ENCODE measurements around the gene GMDS.

The GMDS gene

DNA sequence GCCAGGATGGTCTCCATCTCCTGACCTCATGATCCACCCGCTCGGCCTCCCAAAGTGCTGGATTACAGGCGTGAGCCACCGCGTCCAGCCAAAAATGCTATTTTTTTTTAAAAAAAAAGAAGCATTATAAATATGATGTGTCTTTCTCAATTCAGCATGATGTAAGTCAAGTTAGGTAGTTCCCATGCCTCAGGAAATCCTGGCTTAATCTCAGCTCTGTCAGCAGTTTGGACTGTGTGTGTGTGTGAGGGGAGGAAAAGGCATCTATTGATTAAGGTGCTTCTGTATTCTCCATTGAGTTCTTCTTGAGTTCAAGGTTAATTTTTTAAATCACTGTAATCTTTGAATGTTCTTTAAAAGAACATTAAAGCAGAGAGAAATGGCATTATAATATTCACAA lies 51.5 kb downstream of the GMDS start:
- no peak overlapping the region for H3K27ac ChIP-seq
- POLR2A ChIA-PET (ENCODE audit: low non-redundant PET) = no interaction called here

DNA sequence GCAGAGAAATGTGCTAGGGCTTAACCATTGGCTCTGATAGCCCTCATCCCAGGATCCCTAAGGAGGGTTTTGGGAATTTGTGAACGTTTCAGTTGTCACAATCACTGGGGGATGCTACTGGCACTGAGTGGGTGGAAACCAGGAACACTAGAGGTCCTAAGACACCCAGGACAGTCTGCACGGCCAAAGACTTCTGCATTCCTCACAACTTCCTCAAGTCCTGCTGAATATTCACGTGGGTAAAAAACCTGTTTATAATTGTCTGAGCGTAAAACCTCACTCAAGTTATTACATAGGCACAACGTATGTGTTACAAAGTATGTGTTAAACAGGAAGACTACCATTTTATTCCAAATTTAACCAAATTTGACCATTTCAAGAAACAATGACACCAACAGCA lies 52.4 kb downstream of the GMDS start:
- TF ChIP-seq, protein P1, sequence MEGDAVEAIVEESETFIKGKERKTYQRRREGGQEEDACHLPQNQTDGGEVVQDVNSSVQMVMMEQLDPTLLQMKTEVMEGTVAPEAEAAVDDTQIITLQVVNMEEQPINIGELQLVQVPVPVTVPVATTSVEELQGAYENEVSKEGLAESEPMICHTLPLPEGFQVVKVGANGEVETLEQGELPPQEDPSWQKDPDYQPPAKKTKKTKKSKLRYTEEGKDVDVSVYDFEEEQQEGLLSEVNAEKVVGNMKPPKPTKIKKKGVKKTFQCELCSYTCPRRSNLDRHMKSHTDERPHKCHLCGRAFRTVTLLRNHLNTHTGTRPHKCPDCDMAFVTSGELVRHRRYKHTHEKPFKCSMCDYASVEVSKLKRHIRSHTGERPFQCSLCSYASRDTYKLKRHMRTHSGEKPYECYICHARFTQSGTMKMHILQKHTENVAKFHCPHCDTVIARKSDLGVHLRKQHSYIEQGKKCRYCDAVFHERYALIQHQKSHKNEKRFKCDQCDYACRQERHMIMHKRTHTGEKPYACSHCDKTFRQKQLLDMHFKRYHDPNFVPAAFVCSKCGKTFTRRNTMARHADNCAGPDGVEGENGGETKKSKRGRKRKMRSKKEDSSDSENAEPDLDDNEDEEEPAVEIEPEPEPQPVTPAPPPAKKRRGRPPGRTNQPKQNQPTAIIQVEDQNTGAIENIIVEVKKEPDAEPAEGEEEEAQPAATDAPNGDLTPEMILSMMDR (conservative IDR thresholded peaks at IDR 0.05; ENCODE audit: low read depth) = no peak
- POLR2A ChIA-PET (ENCODE audit: low non-redundant PET) = no interaction called here
- CTCF ChIA-PET = interaction anchor here (0.8 kb wide), 1 partner anchor 597 kb away, joined by 5 read pairs; no protein-coding TSS in a partner anchor

More for the DNA sequence above, 51.5 kb downstream of the GMDS start:
- CTCF ChIA-PET = interaction anchor here (0.8 kb wide), 1 partner anchor 598 kb away, joined by 5 read pairs; no protein-coding TSS in a partner anchor
- no peak for DNase-seq (ENCODE audit: low spot score)
- TF ChIP-seq, protein P1 (conservative IDR thresholded peaks at IDR 0.05; ENCODE audit: low read depth) = no peak

DNA sequence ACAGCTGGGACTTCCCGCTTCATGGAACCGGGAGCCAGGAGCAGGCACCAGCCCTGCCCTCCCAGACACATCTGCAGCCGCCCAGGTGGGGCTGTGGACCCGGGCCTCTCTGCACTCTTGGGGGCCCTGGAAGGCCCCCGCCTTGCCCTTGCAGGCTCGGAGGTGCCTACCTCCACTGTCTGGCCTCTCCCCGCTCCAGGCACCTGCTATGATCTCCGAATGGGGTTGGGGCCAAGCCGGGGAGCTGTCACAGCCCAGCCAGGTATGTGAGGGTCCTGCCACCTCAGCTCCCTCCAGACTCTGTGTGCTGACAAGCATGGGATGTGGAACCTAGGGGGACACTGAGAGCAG lies 54.0 kb downstream of the GMDS start:
- TF ChIP-seq, protein P1 (conservative IDR thresholded peaks at IDR 0.05; ENCODE audit: low read depth) = no peak
- CTCF ChIA-PET = no interaction called here
- DNase-seq (ENCODE audit: low spot score) = no peak
- POLR2A ChIA-PET (ENCODE audit: low non-redundant PET) = no interaction called here
- H3K27ac ChIP-seq = no peak overlapping the region

More for the DNA sequence above, 52.4 kb downstream of the GMDS start:
- no peak for DNase-seq (ENCODE audit: low spot score)
- H3K27ac ChIP-seq = no peak overlapping the region

DNA sequence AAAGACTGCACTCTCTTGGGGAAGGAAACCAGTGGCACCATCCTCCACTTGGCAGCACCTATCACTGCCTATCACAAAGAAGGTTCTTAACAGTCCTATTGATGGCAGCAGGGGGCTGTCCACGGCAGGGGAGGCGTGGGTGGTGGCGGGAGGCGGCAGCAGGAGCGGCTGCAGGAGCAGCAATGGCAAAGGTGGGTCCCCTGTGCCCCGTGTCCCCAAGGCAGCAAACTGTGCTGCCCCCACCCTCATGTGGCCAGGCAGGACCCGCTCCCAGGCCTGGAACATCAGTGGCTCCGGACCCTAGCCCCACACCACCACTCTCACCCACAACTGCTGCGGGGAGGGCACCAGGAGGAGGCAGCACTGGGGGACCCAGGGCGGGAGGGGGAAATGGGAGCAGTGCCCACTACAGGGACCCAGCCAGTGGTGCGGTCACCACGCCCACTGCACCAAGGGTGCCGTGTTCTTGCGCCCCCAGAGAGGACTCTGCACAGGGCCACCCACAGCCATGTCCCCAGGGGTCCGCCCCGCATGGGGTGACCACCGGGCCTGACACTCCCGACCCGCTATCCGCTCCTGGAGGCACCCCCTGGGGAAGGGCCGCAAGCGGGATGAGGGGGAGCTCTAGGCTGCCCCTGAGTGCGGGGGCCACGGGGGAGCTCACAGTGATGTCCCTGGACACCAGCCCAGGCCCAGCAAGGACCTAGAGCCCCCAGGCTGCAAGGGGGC lies 54.6 kb downstream of the GMDS start:
- CTCF ChIA-PET = no interaction called here
- POLR2A ChIA-PET (ENCODE audit: low non-redundant PET) = no interaction called here
- TF ChIP-seq, protein P1 (conservative IDR thresholded peaks at IDR 0.05; ENCODE audit: low read depth) = no peak
- no peak for DNase-seq (ENCODE audit: low spot score)
- no peak overlapping the region for H3K27ac ChIP-seq

DNA sequence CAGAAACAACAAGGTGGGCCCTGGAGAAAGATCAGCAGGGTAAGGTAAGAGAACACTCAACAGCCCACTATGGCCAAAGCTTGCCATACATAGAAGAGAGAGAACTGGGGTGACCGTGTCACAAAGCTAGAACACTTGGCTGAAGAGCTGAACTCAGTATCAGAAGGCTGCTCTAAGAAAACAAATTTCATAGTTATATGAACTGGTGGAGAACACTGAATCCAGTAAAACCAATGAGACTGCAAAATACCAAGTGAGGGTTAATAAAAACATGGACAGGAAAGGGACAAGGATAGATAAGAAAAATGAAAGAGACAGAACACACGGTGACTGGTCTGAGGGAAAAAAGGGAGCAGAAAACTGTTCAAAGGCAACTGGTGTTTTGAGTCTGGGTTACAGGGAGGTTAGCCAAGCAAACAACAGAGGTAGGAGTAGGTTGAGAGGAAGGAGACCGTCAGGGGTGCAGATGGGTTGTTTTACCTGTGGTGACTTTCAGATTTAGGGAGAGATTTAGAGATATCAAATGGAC lies 56.5 kb downstream of the GMDS start:
- H3K27ac ChIP-seq = no peak overlapping the region
- DNase-seq (ENCODE audit: low spot score) = no peak
- ChIA-PET CTCF (no interaction called here), POLR2A (ENCODE audit: low non-redundant PET) (no interaction called here)
- TF ChIP-seq, protein P1 (conservative IDR thresholded peaks at IDR 0.05; ENCODE audit: low read depth) = no peak

DNA sequence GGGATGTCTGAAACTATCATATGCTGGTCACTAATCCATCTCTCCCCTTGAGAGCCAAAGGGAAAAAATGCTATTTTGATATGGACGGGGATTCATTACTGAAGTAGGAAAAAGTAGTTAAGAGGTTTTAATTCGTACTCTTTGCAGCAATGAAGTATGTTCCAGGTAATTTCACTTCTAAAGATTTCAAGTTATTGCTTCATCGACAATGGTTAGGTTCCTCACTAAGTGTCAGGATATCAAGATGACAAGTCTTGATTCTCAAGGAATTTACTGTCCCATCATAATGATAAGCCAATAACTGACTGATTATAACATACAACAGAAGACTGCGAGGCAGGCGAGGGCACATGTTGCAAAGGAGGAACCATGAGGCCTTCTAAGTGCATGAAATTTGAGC lies 57.0 kb downstream of the GMDS start:
- TF ChIP-seq, protein P1 (conservative IDR thresholded peaks at IDR 0.05; ENCODE audit: low read depth) = no peak
- no peak overlapping the region for H3K27ac ChIP-seq
- CTCF ChIA-PET = interaction anchor here (0.7 to 0.9 kb wide), 2 partner anchors 9 to 246 kb away, joined by 3 read pairs; no protein-coding TSS in a partner anchor
- POLR2A ChIA-PET (ENCODE audit: low non-redundant PET) = no interaction called here
- DNase-seq (ENCODE audit: low spot score) = no peak

Measured in RWPE1 (cell line).